DLD1 (cell line): ENCODE results near the gene NUP50.

ENCODE experiments used
- in situ Hi-C: cut with HindIII; loops from 2 replicates; pipeline ENCODE4 v1.10.0; 2017; ENCODE audit warnings: low sequenced_read_pairs

Gene NUP50

GRCh38 chr22:45163451-45164269 is at the start of gene NUP50:
Gene NUP50 (plus strand): TSS chr22:45163925. CDS start chr22:45168178, 4,253 bp downstream.
- in situ Hi-C loops = no loop called here

- in situ Hi-C loops = no loop called here
These were observed 43.3 kb upstream of the NUP50 start for GRCh38 chr22:45120440-45120839.

- in situ Hi-C loops = no loop called here
These were observed 42.8 kb upstream of the NUP50 start for GRCh38 chr22:45120931-45121330.

- in situ Hi-C loops = no loop called here
These were observed 39.4 kb upstream of the NUP50 start for GRCh38 chr22:45124176-45124847.

- in situ Hi-C loops = no loop called here
These were observed 38.5 kb upstream of the NUP50 start for GRCh38 chr22:45125188-45125587.

GRCh38 chr22:45127866-45128265 is 35.9 kb upstream of the NUP50 start:
- in situ Hi-C loops = no loop called here

- in situ Hi-C loops = no loop called here
These were observed 33.8 kb upstream of the NUP50 start for GRCh38 chr22:45129703-45130524.

- in situ Hi-C loops = no loop called here
These were observed 32.8 kb upstream of the NUP50 start for GRCh38 chr22:45130891-45131290.

GRCh38 chr22:45131749-45132148 is 32.0 kb upstream of the NUP50 start:
- in situ Hi-C loops = no loop called here

GRCh38 chr22:45134313-45134712 is 29.4 kb upstream of the NUP50 start:
- in situ Hi-C loops = no loop called here

GRCh38 chr22:45136594-45136993 is 27.1 kb upstream of the NUP50 start:
- in situ Hi-C loops = no loop called here

- in situ Hi-C loops = no loop called here
These were observed 24.0 kb upstream of the NUP50 start for GRCh38 chr22:45139693-45140092.

- in situ Hi-C loops = no loop called here
These were observed 21.3 kb upstream of the NUP50 start for GRCh38 chr22:45142376-45142775.

- in situ Hi-C loops = no loop called here
These were observed 18.8 kb upstream of the NUP50 start for GRCh38 chr22:45144916-45145315.

GRCh38 chr22:45149671-45150070 is 14.1 kb upstream of the NUP50 start:
- in situ Hi-C loops = no loop called here

- in situ Hi-C loops = no loop called here
These were observed 13.6 kb upstream of the NUP50 start for GRCh38 chr22:45150139-45150538.

- in situ Hi-C loops = no loop called here
These were observed 12.2 kb upstream of the NUP50 start for GRCh38 chr22:45151503-45151902.

GRCh38 chr22:45154383-45154782 is 9.3 kb upstream of the NUP50 start:
- in situ Hi-C loops = no loop called here

- in situ Hi-C loops = no loop called here
These were observed 8.5 kb upstream of the NUP50 start for GRCh38 chr22:45155050-45155840.

- in situ Hi-C loops = no loop called here
These were observed 5.8 kb upstream of the NUP50 start for GRCh38 chr22:45157907-45158306.
